WTC11 (cell line): ENCODE data around the gene VPS35L. TPM values are rescaled to one million over a fixed set of nuclear protein-coding genes. Genes with fewer than 3 reads are reported as not detected.

Experiments used
- ATAC-seq: fragments of 200-7000 bp; cut with Tn5 transposase; 2 replicates; pipeline ENCODE4 v1.10.0; 2021; ENCODE audit warnings: mild to moderate bottlenecking, moderate library complexity
- CTCF ChIA-PET: fragments of 300-600 bp; sonication (Branson Sonifier 250); formaldehyde crosslinking; loops from one replicate; lab custom pipeline; 2021; ENCODE audit warnings: antibody characterized with exemption; lab: Charles Lee
- POLR2A ChIA-PET: fragments of 350-600 bp; sonication (Branson Sonifier 250); formaldehyde crosslinking; loops from one replicate; lab custom pipeline; 2021; ENCODE audit warnings: antibody characterized with exemption; lab: Charles Lee
- DNase-seq: peaks from one replicate; pipeline ENCODE4 v3.0.0; 2021; ENCODE audit warnings: low spot score
- H3K27ac Mint-ChIP-seq: 2 replicates; pipeline ENCODE4 v1.8.0; 2021; ENCODE audit warnings: mixed read lengths
- H3K27me3 Mint-ChIP-seq: 2 replicates; pipeline ENCODE4 v1.8.0; 2021; ENCODE audit warnings: low read depth, mild to moderate bottlenecking, moderate library complexity, mixed read lengths
- H3K36me3 Mint-ChIP-seq: 2 replicates; pipeline ENCODE4 v1.8.0; 2021; ENCODE audit warnings: mixed read lengths
- H3K4me1 Mint-ChIP-seq: 2 replicates; pipeline ENCODE4 v1.8.0; 2022; ENCODE audit warnings: mixed read lengths
- H3K4me3 Mint-ChIP-seq: 2 replicates; pipeline ENCODE4 v1.8.0; 2021; ENCODE audit warnings: mild to moderate bottlenecking, moderate library complexity, mixed read lengths
- H3K9me3 Mint-ChIP-seq: 2 replicates; pipeline ENCODE4 v1.8.0; 2021; ENCODE audit warnings: mixed read lengths
- ESRRA ChIP-seq: sonication (generic); formaldehyde crosslinking; IDR thresholded peaks from 2 replicates; pipeline ENCODE4 v1.8.1; 2022; ENCODE audit warnings: mild to moderate bottlenecking, missing genetic modification reagents, borderline replicate concordance
- FOXK1 ChIP-seq: sonication (generic); formaldehyde crosslinking; IDR thresholded peaks from 2 replicates; pipeline ENCODE4 v1.8.0; 2022; ENCODE audit warnings: mild to moderate bottlenecking, moderate library complexity, missing genetic modification reagents
- MYBL2 ChIP-seq: sonication (generic); formaldehyde crosslinking; IDR thresholded peaks from 2 replicates; pipeline ENCODE4 v1.8.1; 2023; ENCODE audit warnings: mild to moderate bottlenecking, moderate library complexity, missing genetic modification reagents
- NFATC4 ChIP-seq: fragments of 250-450 bp; sonication (Bioruptor Pico); IDR thresholded peaks from 2 replicates; pipeline ENCODE4 v1.9.0; 2021; ENCODE audit warnings: mild to moderate bottlenecking
- TEAD4 ChIP-seq: sonication (generic); formaldehyde crosslinking; IDR thresholded peaks from 2 replicates; pipeline ENCODE4 v1.8.0; 2022; ENCODE audit warnings: mild to moderate bottlenecking, missing genetic modification reagents
- total RNA-seq: library from RNA; stranded (reverse); gene quantifications from 3 replicates; pipeline ENCODE4 v1.2.3, GENCODE V29; 2021
- TF ChIP-seq, protein P1 (sequence below): sonication (generic); formaldehyde crosslinking; IDR thresholded peaks from 2 replicates; pipeline ENCODE4 v1.8.0; 2023; ENCODE audit warnings: mild to moderate bottlenecking, missing genetic modification reagents
- TF ChIP-seq, protein P2 (sequence below): sonication (generic); formaldehyde crosslinking; IDR thresholded peaks from 2 replicates; pipeline ENCODE4 v1.8.0; 2023; ENCODE audit warnings: missing genetic modification reagents, mild to moderate bottlenecking, borderline replicate concordance
- TF ChIP-seq, protein P3 (sequence below): sonication (generic); formaldehyde crosslinking; conservative IDR thresholded peaks from 2 replicates; pipeline ENCODE4 v1.8.1; 2023; ENCODE audit warnings: mild to moderate bottlenecking, low read depth, missing genetic modification reagents, moderate library complexity
- TF ChIP-seq, protein P4 (sequence below): sonication (generic); formaldehyde crosslinking; IDR thresholded peaks from 2 replicates; pipeline ENCODE4 v1.8.1; 2023; ENCODE audit warnings: mild to moderate bottlenecking, missing genetic modification reagents
- TF ChIP-seq, protein P5 (sequence below): sonication (generic); formaldehyde crosslinking; conservative IDR thresholded peaks from 2 replicates; pipeline ENCODE4 v1.8.1; 2022; ENCODE audit warnings: mild to moderate bottlenecking, missing genetic modification reagents

Gene VPS35L
- total RNA-seq, 1 experiment from 2014 or later, result 59.7 TPM

DNA sequence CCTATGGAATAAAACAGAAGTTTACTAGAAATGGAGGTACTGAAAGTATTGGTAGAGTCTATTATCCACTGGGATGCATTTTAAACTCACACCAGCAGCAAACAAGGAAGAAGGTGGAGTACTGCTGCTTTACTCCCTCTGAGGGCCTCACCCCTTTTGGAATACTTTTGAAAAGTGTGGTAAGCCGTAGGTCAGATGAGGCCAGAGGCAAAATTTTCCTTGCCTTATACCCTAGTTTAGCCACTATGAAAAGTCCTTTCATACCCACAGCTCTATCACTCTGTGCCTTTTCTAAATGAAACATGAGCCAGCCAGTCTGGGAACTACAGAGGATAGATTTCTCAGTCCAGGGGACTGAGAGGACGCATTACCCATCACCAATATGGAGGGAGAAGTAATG lies 47.6 kb upstream of the VPS35L start (continued):
- TF ChIP-seq, protein P1, sequence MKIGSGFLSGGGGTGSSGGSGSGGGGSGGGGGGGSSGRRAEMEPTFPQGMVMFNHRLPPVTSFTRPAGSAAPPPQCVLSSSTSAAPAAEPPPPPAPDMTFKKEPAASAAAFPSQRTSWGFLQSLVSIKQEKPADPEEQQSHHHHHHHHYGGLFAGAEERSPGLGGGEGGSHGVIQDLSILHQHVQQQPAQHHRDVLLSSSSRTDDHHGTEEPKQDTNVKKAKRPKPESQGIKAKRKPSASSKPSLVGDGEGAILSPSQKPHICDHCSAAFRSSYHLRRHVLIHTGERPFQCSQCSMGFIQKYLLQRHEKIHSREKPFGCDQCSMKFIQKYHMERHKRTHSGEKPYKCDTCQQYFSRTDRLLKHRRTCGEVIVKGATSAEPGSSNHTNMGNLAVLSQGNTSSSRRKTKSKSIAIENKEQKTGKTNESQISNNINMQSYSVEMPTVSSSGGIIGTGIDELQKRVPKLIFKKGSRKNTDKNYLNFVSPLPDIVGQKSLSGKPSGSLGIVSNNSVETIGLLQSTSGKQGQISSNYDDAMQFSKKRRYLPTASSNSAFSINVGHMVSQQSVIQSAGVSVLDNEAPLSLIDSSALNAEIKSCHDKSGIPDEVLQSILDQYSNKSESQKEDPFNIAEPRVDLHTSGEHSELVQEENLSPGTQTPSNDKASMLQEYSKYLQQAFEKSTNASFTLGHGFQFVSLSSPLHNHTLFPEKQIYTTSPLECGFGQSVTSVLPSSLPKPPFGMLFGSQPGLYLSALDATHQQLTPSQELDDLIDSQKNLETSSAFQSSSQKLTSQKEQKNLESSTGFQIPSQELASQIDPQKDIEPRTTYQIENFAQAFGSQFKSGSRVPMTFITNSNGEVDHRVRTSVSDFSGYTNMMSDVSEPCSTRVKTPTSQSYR, result no peak
- TF ChIP-seq, protein P2, sequence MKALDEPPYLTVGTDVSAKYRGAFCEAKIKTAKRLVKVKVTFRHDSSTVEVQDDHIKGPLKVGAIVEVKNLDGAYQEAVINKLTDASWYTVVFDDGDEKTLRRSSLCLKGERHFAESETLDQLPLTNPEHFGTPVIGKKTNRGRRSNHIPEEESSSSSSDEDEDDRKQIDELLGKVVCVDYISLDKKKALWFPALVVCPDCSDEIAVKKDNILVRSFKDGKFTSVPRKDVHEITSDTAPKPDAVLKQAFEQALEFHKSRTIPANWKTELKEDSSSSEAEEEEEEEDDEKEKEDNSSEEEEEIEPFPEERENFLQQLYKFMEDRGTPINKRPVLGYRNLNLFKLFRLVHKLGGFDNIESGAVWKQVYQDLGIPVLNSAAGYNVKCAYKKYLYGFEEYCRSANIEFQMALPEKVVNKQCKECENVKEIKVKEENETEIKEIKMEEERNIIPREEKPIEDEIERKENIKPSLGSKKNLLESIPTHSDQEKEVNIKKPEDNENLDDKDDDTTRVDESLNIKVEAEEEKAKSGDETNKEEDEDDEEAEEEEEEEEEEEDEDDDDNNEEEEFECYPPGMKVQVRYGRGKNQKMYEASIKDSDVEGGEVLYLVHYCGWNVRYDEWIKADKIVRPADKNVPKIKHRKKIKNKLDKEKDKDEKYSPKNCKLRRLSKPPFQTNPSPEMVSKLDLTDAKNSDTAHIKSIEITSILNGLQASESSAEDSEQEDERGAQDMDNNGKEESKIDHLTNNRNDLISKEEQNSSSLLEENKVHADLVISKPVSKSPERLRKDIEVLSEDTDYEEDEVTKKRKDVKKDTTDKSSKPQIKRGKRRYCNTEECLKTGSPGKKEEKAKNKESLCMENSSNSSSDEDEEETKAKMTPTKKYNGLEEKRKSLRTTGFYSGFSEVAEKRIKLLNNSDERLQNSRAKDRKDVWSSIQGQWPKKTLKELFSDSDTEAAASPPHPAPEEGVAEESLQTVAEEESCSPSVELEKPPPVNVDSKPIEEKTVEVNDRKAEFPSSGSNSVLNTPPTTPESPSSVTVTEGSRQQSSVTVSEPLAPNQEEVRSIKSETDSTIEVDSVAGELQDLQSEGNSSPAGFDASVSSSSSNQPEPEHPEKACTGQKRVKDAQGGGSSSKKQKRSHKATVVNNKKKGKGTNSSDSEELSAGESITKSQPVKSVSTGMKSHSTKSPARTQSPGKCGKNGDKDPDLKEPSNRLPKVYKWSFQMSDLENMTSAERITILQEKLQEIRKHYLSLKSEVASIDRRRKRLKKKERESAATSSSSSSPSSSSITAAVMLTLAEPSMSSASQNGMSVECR (CRISPR knock-in tag), result no peak
- no peak for TF ChIP-seq FOXK1 (CRISPR knock-in tag)

DNA sequence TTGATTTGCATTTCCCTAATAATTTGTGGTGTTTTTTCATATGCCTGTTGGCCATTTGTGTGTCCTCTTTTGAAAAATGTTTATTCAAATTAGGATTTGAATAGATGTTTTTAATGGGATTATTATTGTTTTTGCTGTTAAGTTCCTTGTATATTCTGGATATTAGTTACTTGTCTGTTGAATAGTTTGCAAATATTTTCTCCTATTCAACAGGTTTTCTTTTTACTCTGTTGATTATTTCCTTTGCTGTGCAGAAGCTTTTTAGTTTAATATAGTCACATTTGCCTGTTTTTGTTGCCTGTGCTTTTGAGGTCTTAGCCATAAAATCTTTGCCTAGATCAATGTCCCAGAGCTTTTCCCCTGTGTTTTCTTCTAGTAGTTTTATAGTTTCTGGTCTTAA lies 43.2 kb upstream of the VPS35L start:
- no peak for ATAC-seq
- H3K36me3 Mint-ChIP-seq, result peaks cover 55% of the 10 kb centered on the region
- TF ChIP-seq, protein P3, sequence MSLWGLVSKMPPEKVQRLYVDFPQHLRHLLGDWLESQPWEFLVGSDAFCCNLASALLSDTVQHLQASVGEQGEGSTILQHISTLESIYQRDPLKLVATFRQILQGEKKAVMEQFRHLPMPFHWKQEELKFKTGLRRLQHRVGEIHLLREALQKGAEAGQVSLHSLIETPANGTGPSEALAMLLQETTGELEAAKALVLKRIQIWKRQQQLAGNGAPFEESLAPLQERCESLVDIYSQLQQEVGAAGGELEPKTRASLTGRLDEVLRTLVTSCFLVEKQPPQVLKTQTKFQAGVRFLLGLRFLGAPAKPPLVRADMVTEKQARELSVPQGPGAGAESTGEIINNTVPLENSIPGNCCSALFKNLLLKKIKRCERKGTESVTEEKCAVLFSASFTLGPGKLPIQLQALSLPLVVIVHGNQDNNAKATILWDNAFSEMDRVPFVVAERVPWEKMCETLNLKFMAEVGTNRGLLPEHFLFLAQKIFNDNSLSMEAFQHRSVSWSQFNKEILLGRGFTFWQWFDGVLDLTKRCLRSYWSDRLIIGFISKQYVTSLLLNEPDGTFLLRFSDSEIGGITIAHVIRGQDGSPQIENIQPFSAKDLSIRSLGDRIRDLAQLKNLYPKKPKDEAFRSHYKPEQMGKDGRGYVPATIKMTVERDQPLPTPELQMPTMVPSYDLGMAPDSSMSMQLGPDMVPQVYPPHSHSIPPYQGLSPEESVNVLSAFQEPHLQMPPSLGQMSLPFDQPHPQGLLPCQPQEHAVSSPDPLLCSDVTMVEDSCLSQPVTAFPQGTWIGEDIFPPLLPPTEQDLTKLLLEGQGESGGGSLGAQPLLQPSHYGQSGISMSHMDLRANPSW (CRISPR knock-in tag), result no peak
- TF ChIP-seq ESRRA (CRISPR knock-in tag) (no peak), FOXK1 (CRISPR knock-in tag) (no peak)
- TF ChIP-seq, all 79 proteins: peak for 0
- ChIA-PET CTCF (no interaction called here), POLR2A (no interaction called here)
- Mint-ChIP-seq H3K4me1 (no peaks in the 10 kb centered on the region), H3K4me3 (no peak overlapping the region), H3K27me3 (no peaks in the 10 kb centered on the region), H3K9me3 (no peaks in the 10 kb centered on the region), H3K27ac (no peak overlapping the region)
- no peak for DNase-seq

DNA sequence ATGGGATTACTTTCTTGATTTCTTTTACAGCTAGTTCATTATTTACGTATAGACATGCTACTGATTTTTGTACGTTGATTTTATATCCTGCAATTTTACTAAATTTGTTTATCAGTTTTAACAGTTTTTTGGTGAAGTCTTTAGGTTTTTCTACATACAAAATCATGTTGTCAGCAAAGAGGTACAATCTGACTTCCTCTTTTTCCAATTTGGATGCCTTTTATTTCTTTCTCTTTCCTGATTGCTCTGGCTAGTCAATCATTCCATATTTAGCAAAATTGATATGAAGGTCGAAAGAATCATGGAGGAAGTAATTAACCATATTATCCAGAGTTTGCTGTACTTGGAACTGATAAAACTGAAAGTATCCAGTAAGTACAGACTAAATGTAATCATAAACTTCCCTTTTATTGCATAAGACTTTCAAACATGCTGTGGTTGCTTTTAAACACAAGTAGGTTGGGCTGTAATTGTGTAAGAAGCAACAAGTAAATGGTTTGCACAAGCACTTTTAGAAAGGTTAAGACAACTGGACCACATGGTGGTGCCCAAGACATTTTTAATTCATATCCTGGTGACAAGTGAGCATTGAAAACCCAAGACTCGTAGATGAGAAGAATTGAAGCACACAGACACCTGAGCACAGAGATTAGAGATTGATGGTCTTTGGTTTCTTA lies 42.0 kb upstream of the VPS35L start:
- POLR2A ChIA-PET, result no interaction called here
- Mint-ChIP-seq H3K27me3 (no peaks in the 10 kb centered on the region), H3K36me3 (peaks cover 57% of the 10 kb centered on the region), H3K9me3 (no peaks in the 10 kb centered on the region), H3K27ac (no peak overlapping the region), H3K4me1 (peaks cover 2% of the 10 kb centered on the region; the same call in 1 of the 2 replicates), H3K4me3 (no peak overlapping the region)
- CTCF ChIA-PET, result interaction anchor here (0.6 kb wide), 2 partner anchors 23 to 65 kb away, joined by 3 read pairs; no protein-coding TSS in a partner anchor
- no peak for DNase-seq
- TF ChIP-seq NFATC4 (no peak), MYBL2 (CRISPR knock-in tag) (no peak), TEAD4 (CRISPR knock-in tag) (no peak)
- TF ChIP-seq, protein P4, sequence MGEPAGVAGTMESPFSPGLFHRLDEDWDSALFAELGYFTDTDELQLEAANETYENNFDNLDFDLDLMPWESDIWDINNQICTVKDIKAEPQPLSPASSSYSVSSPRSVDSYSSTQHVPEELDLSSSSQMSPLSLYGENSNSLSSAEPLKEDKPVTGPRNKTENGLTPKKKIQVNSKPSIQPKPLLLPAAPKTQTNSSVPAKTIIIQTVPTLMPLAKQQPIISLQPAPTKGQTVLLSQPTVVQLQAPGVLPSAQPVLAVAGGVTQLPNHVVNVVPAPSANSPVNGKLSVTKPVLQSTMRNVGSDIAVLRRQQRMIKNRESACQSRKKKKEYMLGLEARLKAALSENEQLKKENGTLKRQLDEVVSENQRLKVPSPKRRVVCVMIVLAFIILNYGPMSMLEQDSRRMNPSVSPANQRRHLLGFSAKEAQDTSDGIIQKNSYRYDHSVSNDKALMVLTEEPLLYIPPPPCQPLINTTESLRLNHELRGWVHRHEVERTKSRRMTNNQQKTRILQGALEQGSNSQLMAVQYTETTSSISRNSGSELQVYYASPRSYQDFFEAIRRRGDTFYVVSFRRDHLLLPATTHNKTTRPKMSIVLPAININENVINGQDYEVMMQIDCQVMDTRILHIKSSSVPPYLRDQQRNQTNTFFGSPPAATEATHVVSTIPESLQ (CRISPR knock-in tag), result no peak
- TF ChIP-seq, protein P2 (CRISPR knock-in tag), result no peak
- TF ChIP-seq, protein P5, sequence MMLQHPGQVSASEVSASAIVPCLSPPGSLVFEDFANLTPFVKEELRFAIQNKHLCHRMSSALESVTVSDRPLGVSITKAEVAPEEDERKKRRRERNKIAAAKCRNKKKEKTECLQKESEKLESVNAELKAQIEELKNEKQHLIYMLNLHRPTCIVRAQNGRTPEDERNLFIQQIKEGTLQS (CRISPR knock-in tag), result no peak
- no peak for ATAC-seq
